KMS-11 (cell line): ENCODE results near the gene GDI1.
A peak's percentile ranks its signal among the peaks of the same experiment; 100 is the strongest.

Source experiments
- H2AFZ ChIP-seq: fragments of 200-600 bp; sonication (generic); 2 replicates; pipeline ENCODE4 v1.6.1; 2016; ENCODE audit warnings: antibody characterized with exemption, mixed run types, low read depth
- H3K27ac ChIP-seq: fragments of 200-600 bp; sonication (generic); 2 replicates; pipeline ENCODE4 v1.6.1; 2016; ENCODE audit warnings: mild to moderate bottlenecking, mixed run types
- H3K27me3 ChIP-seq: fragments of 200-600 bp; sonication (generic); 2 replicates; pipeline ENCODE4 v1.6.1; 2017; ENCODE audit warnings: mild to moderate bottlenecking, low read depth, mixed run types, moderate library complexity; ENCODE audit not compliant: insufficient read depth
- H3K36me3 ChIP-seq: fragments of 200-600 bp; sonication (generic); 2 replicates; pipeline ENCODE4 v1.6.1; 2017; ENCODE audit warnings: mild to moderate bottlenecking, mixed run types; ENCODE audit not compliant: insufficient read depth
- H3K4me1 ChIP-seq: fragments of 200-600 bp; sonication (generic); 2 replicates; pipeline ENCODE4 v1.6.1; 2016; ENCODE audit warnings: mild to moderate bottlenecking, low read depth, mixed run types; ENCODE audit not compliant: poor library complexity, severe bottlenecking
- H3K4me2 ChIP-seq: fragments of 200-600 bp; sonication (generic); 2 replicates; pipeline ENCODE4 v1.7.0; 2016; ENCODE audit warnings: mild to moderate bottlenecking, mixed run types
- H3K4me3 ChIP-seq: fragments of 200-600 bp; sonication (generic); IDR thresholded peaks from 2 replicates; pipeline ENCODE4 v1.6.1; 2017; ENCODE audit warnings: low read depth, low read length, mixed read lengths; ENCODE audit not compliant: insufficient read depth
- H3K79me2 ChIP-seq: fragments of 200-600 bp; sonication (generic); 2 replicates; pipeline ENCODE4 v1.6.1; 2016; ENCODE audit warnings: low read depth, mixed run types; ENCODE audit not compliant: insufficient read depth
- H3K9ac ChIP-seq: fragments of 200-600 bp; sonication (generic); 2 replicates; pipeline ENCODE4 v1.6.1; 2016; ENCODE audit warnings: mild to moderate bottlenecking, mixed run types
- H4K20me1 ChIP-seq: fragments of 200-600 bp; sonication (generic); 2 replicates; pipeline ENCODE4 v1.6.1; 2016; ENCODE audit warnings: mild to moderate bottlenecking, mixed run types; ENCODE audit not compliant: insufficient read depth
- TF ChIP-seq, protein P1 (sequence below): fragments of 200-600 bp; sonication (generic); conservative IDR thresholded peaks from 2 replicates; pipeline ENCODE4 v1.6.1; 2017; ENCODE audit warnings: low read depth, mild to moderate bottlenecking, antibody characterized with exemption, low read length, moderate library complexity, mixed read lengths

The GDI1 gene

DNA sequence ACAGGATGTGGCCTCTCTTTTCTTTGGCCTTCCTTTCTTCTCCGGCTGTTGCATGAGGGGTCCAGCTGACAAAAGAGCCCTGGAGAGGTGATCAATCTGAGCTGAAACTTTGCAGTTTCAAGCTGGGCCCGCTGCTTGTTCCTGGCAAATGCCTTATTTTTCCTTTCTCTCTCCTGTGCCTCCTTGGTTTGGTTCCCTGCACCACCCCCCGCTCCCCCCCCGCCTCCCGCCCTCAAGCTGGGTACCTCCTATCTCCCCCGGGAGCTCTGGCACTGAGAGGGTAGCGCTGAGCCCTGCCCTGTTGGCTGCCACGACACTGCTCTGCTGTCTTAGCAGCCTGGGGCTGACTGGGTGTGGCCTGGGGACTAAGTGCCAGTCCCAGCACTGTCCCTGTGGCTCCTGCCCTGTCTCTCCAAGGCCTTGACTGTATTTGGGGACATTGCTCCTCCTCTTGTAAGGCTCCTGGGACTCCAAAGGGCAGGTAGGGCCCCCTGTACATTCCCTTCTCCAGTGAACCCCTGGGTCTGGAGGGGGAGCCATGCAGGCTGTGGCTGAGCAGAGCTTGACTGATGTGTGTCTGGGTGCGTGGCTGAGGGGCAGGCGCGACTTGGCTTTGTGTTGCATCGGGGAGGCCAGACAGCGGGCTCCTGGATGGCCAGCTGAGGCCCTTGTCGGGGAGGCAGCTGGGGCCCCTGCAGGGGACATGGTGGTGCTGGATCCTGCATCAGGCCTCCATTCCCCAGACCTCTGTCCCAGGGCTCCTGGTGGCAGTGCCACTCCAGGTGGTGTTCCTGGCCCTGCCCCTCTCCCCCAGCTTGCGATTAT lies 22.2 kb downstream of the GDI1 start:
- no peaks in the 10 kb centered on the region for H3K27me3 ChIP-seq
- peaks cover 4% of the 10 kb centered on the region for H3K4me1 ChIP-seq
- peak overlapping the region; percentile 66 for H3K4me2 ChIP-seq
- H3K9ac ChIP-seq = no peak overlapping the region; the same call in 1 of the 2 replicates
- H3K36me3 ChIP-seq = no peaks in the 10 kb centered on the region
- peak overlapping the region; percentile 14; the same call in 1 of the 2 replicates for H2AFZ ChIP-seq
- no peak overlapping the region for H3K4me3 ChIP-seq
- no peaks in the 10 kb centered on the region for H4K20me1 ChIP-seq
- H3K79me2 ChIP-seq = no peaks in the 10 kb centered on the region
- TF ChIP-seq, protein P1, sequence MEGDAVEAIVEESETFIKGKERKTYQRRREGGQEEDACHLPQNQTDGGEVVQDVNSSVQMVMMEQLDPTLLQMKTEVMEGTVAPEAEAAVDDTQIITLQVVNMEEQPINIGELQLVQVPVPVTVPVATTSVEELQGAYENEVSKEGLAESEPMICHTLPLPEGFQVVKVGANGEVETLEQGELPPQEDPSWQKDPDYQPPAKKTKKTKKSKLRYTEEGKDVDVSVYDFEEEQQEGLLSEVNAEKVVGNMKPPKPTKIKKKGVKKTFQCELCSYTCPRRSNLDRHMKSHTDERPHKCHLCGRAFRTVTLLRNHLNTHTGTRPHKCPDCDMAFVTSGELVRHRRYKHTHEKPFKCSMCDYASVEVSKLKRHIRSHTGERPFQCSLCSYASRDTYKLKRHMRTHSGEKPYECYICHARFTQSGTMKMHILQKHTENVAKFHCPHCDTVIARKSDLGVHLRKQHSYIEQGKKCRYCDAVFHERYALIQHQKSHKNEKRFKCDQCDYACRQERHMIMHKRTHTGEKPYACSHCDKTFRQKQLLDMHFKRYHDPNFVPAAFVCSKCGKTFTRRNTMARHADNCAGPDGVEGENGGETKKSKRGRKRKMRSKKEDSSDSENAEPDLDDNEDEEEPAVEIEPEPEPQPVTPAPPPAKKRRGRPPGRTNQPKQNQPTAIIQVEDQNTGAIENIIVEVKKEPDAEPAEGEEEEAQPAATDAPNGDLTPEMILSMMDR = no peak
- no peak overlapping the region for H3K27ac ChIP-seq

DNA sequence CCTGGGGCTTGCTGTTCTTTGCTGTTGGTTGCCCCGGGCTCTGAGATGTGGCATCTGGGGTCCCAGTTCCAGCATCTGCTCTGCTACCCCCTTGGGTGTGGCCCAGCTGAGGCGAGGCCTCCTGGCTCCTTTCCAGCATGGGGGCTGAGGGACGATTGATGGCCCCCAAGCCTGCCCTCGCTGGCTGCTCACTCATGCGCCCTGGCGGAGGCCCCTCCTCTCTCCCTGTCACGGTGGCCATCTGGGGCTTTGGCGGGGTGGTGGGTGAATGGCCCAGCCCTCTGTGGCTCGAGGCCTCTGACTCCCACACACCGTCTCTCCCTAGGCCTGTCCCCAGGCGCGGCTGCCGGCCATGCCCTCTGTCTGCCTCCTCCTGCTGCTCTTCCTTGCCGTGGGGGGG lies 22.9 kb downstream of the GDI1 start:
- Histone ChIP-seq H3K27ac (no peak overlapping the region), H3K27me3 (no peaks in the 10 kb centered on the region), H3K79me2 (no peaks in the 10 kb centered on the region), H3K4me2 (no peak overlapping the region; the same call in 1 of the 2 replicates), H4K20me1 (no peaks in the 10 kb centered on the region), H2AFZ (no peak overlapping the region), H3K4me1 (peaks cover 4% of the 10 kb centered on the region), H3K4me3 (no peak overlapping the region), H3K36me3 (no peaks in the 10 kb centered on the region), H3K9ac (no peak overlapping the region)
- TF ChIP-seq, protein P1 = no peak

DNA sequence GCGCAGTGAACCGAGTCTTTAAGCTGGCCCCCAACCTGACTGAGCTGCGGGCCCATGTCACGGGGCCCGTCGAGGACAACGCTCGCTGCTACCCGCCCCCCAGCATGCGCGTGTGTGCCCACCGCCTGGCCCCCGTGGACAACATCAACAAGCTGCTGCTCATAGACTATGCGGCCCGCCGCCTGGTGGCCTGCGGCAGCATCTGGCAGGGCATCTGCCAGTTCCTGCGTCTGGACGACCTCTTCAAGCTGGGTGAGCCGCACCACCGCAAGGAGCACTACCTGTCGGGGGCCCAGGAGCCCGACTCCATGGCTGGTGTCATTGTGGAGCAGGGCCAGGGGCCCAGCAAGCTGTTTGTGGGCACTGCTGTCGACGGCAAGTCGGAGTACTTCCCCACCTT lies 23.4 kb downstream of the GDI1 start:
- Histone ChIP-seq H3K36me3 (no peaks in the 10 kb centered on the region), H3K27ac (no peak overlapping the region), H3K79me2 (no peaks in the 10 kb centered on the region), H2AFZ (no peak overlapping the region), H3K4me1 (peaks cover 4% of the 10 kb centered on the region), H3K27me3 (no peaks in the 10 kb centered on the region), H3K4me3 (no peak overlapping the region), H3K9ac (no peak overlapping the region), H3K4me2 (no peak overlapping the region), H4K20me1 (no peaks in the 10 kb centered on the region)
- TF ChIP-seq, protein P1 = no peak

DNA sequence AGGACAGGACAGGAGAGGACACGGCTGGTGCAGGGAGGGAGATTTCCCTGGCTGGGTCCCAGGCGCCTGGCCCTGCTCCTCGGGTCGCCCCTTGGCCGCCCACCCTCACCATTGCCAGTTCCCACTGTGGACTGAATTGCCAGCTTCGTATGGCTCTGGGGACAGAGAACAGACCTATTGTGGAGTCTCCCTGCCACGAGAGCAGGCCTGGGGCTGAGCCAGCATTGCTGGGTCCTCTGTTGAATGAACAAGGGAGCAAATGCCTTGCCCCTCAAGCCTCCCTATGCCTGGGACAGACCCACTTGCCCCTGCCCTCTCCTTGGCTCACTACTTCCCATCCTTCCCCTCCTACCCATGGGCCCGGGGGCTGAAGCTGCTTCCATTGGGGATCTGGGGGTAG lies 25.4 kb downstream of the GDI1 start:
- H2AFZ ChIP-seq = no peak overlapping the region

More for the DNA sequence above, 25.4 kb downstream of the GDI1 start:
- no peak overlapping the region for H3K27ac ChIP-seq
- H4K20me1 ChIP-seq = no peaks in the 10 kb centered on the region
- no peak overlapping the region for H3K4me3 ChIP-seq
- no peaks in the 10 kb centered on the region for H3K79me2 ChIP-seq
- H3K4me1 ChIP-seq = peaks cover 1% of the 10 kb centered on the region
- no peak overlapping the region for H3K4me2 ChIP-seq
- TF ChIP-seq, protein P1 = no peak
- H3K9ac ChIP-seq = no peak overlapping the region
- H3K27me3 ChIP-seq = no peaks in the 10 kb centered on the region
- H3K36me3 ChIP-seq = no peaks in the 10 kb centered on the region
